Immature natural killer cell (primary cell): ENCODE measurements around the gene NOXA1. TPM values are rescaled to one million over a fixed set of nuclear protein-coding genes. Genes with fewer than 3 reads are reported as not detected.

ENCODE experiments used
- DNase-seq, 3 donors: peaks; one replicate each; pipeline ENCODE4 v3.0.0; 2022; ENCODE audit warnings: mixed read lengths in 1 of 3
- H3K27ac Mint-ChIP-seq, 6 donors: one replicate each; pipeline ENCODE4 v1.8.0; 2020; ENCODE audit warnings: mixed read lengths in 6 of 6, mild to moderate bottlenecking in 5 of 6, inconsistent platforms in 4 of 6, moderate library complexity in 3 of 6
- H3K27me3 Mint-ChIP-seq, 3 donors: one replicate each; pipeline ENCODE4 v1.8.0; 2020 to 2021; ENCODE audit warnings: low read depth in 3 of 3, mild to moderate bottlenecking in 3 of 3, mixed read lengths in 3 of 3, moderate library complexity in 3 of 3, inconsistent platforms in 1 of 3
- H3K36me3 Mint-ChIP-seq, 3 donors: one replicate each; pipeline ENCODE4 v1.8.0; 2020; ENCODE audit warnings: mixed read lengths in 3 of 3, inconsistent platforms in 2 of 3, mild to moderate bottlenecking in 2 of 3
- H3K4me1 Mint-ChIP-seq, 2 donors: one replicate each; pipeline ENCODE4 v1.8.0; 2020; ENCODE audit warnings: inconsistent platforms in 2 of 2, mild to moderate bottlenecking in 2 of 2, mixed read lengths in 2 of 2, moderate library complexity in 1 of 2
- H3K4me3 Mint-ChIP-seq, 5 donors: one replicate each; pipeline ENCODE4 v1.8.0; 2020; ENCODE audit warnings: mild to moderate bottlenecking in 5 of 5, mixed read lengths in 5 of 5, inconsistent platforms in 3 of 5, moderate library complexity in 3 of 5
- H3K9me3 Mint-ChIP-seq, 6 donors: one replicate each; pipeline ENCODE4 v1.8.0; 2020; ENCODE audit warnings: mild to moderate bottlenecking in 6 of 6, mixed read lengths in 6 of 6, inconsistent platforms in 4 of 6, moderate library complexity in 3 of 6
- polyA plus RNA-seq, 3 donors: library from polyadenylated mRNA; unstranded; fragments of 300-500 nt; fragmentation: Illumina TruSeq; gene quantifications; one replicate each; pipeline ENCODE4 v1.2.3, GENCODE V29; 2021

The NOXA1 gene
- polyA plus RNA-seq, 3 donors from 2014 or later, result 1.2 to 2.1 (median 1.4) TPM

GRCh38 chr9:137457406-137458193 lies 34.4 kb downstream of the NOXA1 start:
- DNase-seq, result no peak
- Mint-ChIP-seq H3K4me3 (peak overlapping the region in 4 of 5 donors; percentile 38 to 69 (median 58)), H3K9me3 (no peaks in the 10 kb centered on the region), H3K27me3 (peaks cover 6 to 13% (median 6%) of the 10 kb centered on the region in 3 donors), H3K36me3 (no peaks in the 10 kb centered on the region), H3K27ac (peak overlapping the region in 1 of 6 donors; percentile 40), H3K4me1 (peaks cover 15 to 42% of the 10 kb centered on the region in 2 donors)

- H3K36me3 Mint-ChIP-seq, result no peaks in the 10 kb centered on the region
These were observed 35.3 kb downstream of the NOXA1 start for GRCh38 chr9:137458194-137459151.

GRCh38 chr9:137459152-137459600 lies 36.0 kb downstream of the NOXA1 start, which contains the start of gene NSMF:
TSS of gene NSMF (minus strand) at chr9:137459334. CDS start at chr9:137459102, 232 bp downstream.
- Mint-ChIP-seq H3K27ac (peak within 1 kb of the TSS; percentile 77 to 89 (median 84)), H3K27me3 (peaks cover 5 to 12% (median 7%) of the 10 kb centered on the region in 3 donors), H3K4me1 (peaks cover 9 to 42% of the 10 kb centered on the region in 2 donors), H3K9me3 (no peaks in the 10 kb centered on the region), H3K36me3 (no peaks in the 10 kb centered on the region), H3K4me3 (peak within 1 kb of the TSS; percentile 54 to 69 (median 64))
- peak; percentile 94 to 96 (median 96) for DNase-seq

More at GRCh38 chr9:137458194-137459151, 35.3 kb downstream of the NOXA1 start:
- Mint-ChIP-seq H3K27me3 (peaks cover 5 to 11% (median 7%) of the 10 kb centered on the region in 3 donors), H3K27ac (no peak overlapping the region), H3K4me3 (peak overlapping the region in 1 of 5 donors; percentile 66), H3K9me3 (no peaks in the 10 kb centered on the region), H3K4me1 (peaks cover 13 to 46% of the 10 kb centered on the region in 2 donors)
- no peak for DNase-seq

GRCh38 chr9:137459601-137460362 lies 36.6 kb downstream of the NOXA1 start:
- H3K27me3 Mint-ChIP-seq, result peaks cover 5 to 11% (median 7%) of the 10 kb centered on the region in 3 donors
- peak overlapping the region; percentile 54 to 69 (median 64) for H3K4me3 Mint-ChIP-seq
- H3K4me1 Mint-ChIP-seq, result peaks cover 9 to 38% of the 10 kb centered on the region in 2 donors
- no peaks in the 10 kb centered on the region for H3K9me3 Mint-ChIP-seq
- peak overlapping the region; percentile 77 to 89 (median 84) for H3K27ac Mint-ChIP-seq
- DNase-seq, result no peak
- no peaks in the 10 kb centered on the region for H3K36me3 Mint-ChIP-seq

GRCh38 chr9:137460363-137461315 lies 37.4 kb downstream of the NOXA1 start:
- Mint-ChIP-seq H3K9me3 (no peaks in the 10 kb centered on the region), H3K36me3 (no peaks in the 10 kb centered on the region), H3K4me3 (peak overlapping the region; percentile 18 to 65 (median 61)), H3K4me1 (peaks cover 9 to 37% of the 10 kb centered on the region in 2 donors), H3K27me3 (peaks cover 5 to 11% (median 7%) of the 10 kb centered on the region in 3 donors), H3K27ac (peak overlapping the region in 5 of 6 donors; percentile 62 to 96 (median 73))
- no peak for DNase-seq

GRCh38 chr9:137461316-137461662 lies 38.1 kb downstream of the NOXA1 start:
- Mint-ChIP-seq H3K9me3 (no peaks in the 10 kb centered on the region), H3K27ac (peak overlapping the region in 5 of 6 donors; percentile 62 to 96 (median 73)), H3K4me3 (peak overlapping the region; percentile 32 to 74 (median 64))

GRCh38 chr9:137461663-137462395 lies 38.6 kb downstream of the NOXA1 start:
- Mint-ChIP-seq H3K27me3 (peaks cover 5 to 11% (median 7%) of the 10 kb centered on the region in 3 donors), H3K9me3 (no peaks in the 10 kb centered on the region), H3K4me1 (peaks cover 9 to 31% of the 10 kb centered on the region in 2 donors), H3K36me3 (no peaks in the 10 kb centered on the region), H3K4me3 (peak overlapping the region; percentile 62 to 76 (median 74)), H3K27ac (peak overlapping the region; percentile 72 to 96 (median 92))
- peak; percentile 98 for DNase-seq

More at GRCh38 chr9:137461316-137461662, 38.1 kb downstream of the NOXA1 start:
- peaks cover 9 to 33% of the 10 kb centered on the region in 2 donors for H3K4me1 Mint-ChIP-seq
- no peaks in the 10 kb centered on the region for H3K36me3 Mint-ChIP-seq
- peaks cover 5 to 11% (median 7%) of the 10 kb centered on the region in 3 donors for H3K27me3 Mint-ChIP-seq
- no peak for DNase-seq

- peak in 1 of 3 donors; percentile 9 for DNase-seq
- H3K9me3 Mint-ChIP-seq, result no peaks in the 10 kb centered on the region
- no peaks in the 10 kb centered on the region for H3K36me3 Mint-ChIP-seq
- H3K27me3 Mint-ChIP-seq, result peaks cover 5 to 11% (median 7%) of the 10 kb centered on the region in 3 donors
- H3K4me1 Mint-ChIP-seq, result peaks cover 9 to 29% of the 10 kb centered on the region in 2 donors
- peak overlapping the region in 5 of 6 donors; percentile 73 to 96 (median 93) for H3K27ac Mint-ChIP-seq
- peak overlapping the region in 3 of 5 donors; percentile 55 to 65 (median 57) for H3K4me3 Mint-ChIP-seq
These were observed 39.3 kb downstream of the NOXA1 start for GRCh38 chr9:137462396-137462985.

- Mint-ChIP-seq H3K27ac (peak overlapping the region; percentile 16 to 92 (median 84)), H3K9me3 (no peaks in the 10 kb centered on the region), H3K36me3 (no peaks in the 10 kb centered on the region), H3K27me3 (peaks cover 8 to 11% (median 9%) of the 10 kb centered on the region in 3 donors), H3K4me1 (peaks cover 9 to 27% of the 10 kb centered on the region in 2 donors), H3K4me3 (peak overlapping the region in 3 of 5 donors; percentile 30 to 57 (median 55))
- DNase-seq, result no peak
These were observed 40.1 kb downstream of the NOXA1 start for GRCh38 chr9:137462986-137463930.

GRCh38 chr9:137463931-137464290 lies 40.7 kb downstream of the NOXA1 start:
- Mint-ChIP-seq H3K9me3 (no peaks in the 10 kb centered on the region), H3K36me3 (no peaks in the 10 kb centered on the region), H3K27ac (peak overlapping the region in 3 of 6 donors; percentile 67 to 70 (median 69)), H3K27me3 (peaks cover 10 to 11% (median 10%) of the 10 kb centered on the region in 3 donors), H3K4me1 (peaks cover 9 to 27% of the 10 kb centered on the region in 2 donors), H3K4me3 (no peak overlapping the region)
- DNase-seq, result no peak
